Fibroblast of lung (primary cell): ENCODE measurements around the gene TSPAN9. TPM values are rescaled to one million over a fixed set of nuclear protein-coding genes. Genes with fewer than 3 reads are reported as not detected.

ENCODE experiments used
- DNase-seq, 2 donors: peaks; one replicate each; pipeline versions ENCODE4 v3.0.0 to v3.0.0-alpha.2; 2010; ENCODE audit warnings: low read depth in 2 of 2
- H2AFZ ChIP-seq: 2 replicates; pipeline ENCODE4 v1.5.1; 2012; ENCODE audit warnings: low read length, control low read depth, inconsistent platforms
- H3K27ac ChIP-seq: 2 replicates; pipeline ENCODE4 v1.5.1; 2011; ENCODE audit warnings: low read length, control low read depth; ENCODE audit not compliant: insufficient read depth
- H3K27me3 ChIP-seq: 2 replicates; pipeline ENCODE4 v1.5.1; 2011; ENCODE audit warnings: mild to moderate bottlenecking, low read length; ENCODE audit not compliant: control insufficient read depth, insufficient read depth
- H3K36me3 ChIP-seq: 2 replicates; pipeline ENCODE4 v1.5.1; 2011; ENCODE audit warnings: low read length; ENCODE audit not compliant: control insufficient read depth, insufficient read depth
- H3K4me1 ChIP-seq: 2 replicates; pipeline ENCODE4 v1.5.1; 2011; ENCODE audit warnings: low read length; ENCODE audit not compliant: control insufficient read depth, insufficient read depth; ENCODE audit errors: extremely low read depth
- H3K4me2 ChIP-seq: 2 replicates; pipeline ENCODE4 v1.5.1; 2011; ENCODE audit warnings: low read length, control low read depth; ENCODE audit not compliant: insufficient read depth; ENCODE audit errors: extremely low read depth
- H3K4me3 ChIP-seq, 4 experiments: fragments of 200-600 bp in 1 of 4; sonication (generic) in 1 of 4; replicated peaks in 1 of 4; 2 replicates each; pipeline ENCODE4 v1.5.1; 2011 to 2016; ENCODE audit warnings: low read length in 4 of 4, low read depth in 3 of 4, mild to moderate bottlenecking in 3 of 4, control low read depth in 2 of 4, inconsistent platforms in 1 of 4, mixed read lengths in 1 of 4; ENCODE audit not compliant: insufficient read depth in 1 of 4; ENCODE audit errors: control extremely low read depth in 1 of 4
- H3K79me2 ChIP-seq: 2 replicates; pipeline ENCODE4 v1.5.1; 2012; ENCODE audit warnings: mild to moderate bottlenecking, low read length, inconsistent platforms; ENCODE audit not compliant: control insufficient read depth, insufficient read depth
- H3K9ac ChIP-seq: 2 replicates; pipeline ENCODE4 v1.5.1; 2011; ENCODE audit warnings: mild to moderate bottlenecking, low read length, control low read depth; ENCODE audit not compliant: insufficient read depth
- H3K9me3 ChIP-seq: 2 replicates; pipeline ENCODE4 v1.5.1; 2012; ENCODE audit warnings: low read depth, low read length; ENCODE audit not compliant: control insufficient read depth, insufficient read depth
- H4K20me1 ChIP-seq: 2 replicates; pipeline ENCODE4 v1.5.1; 2011; ENCODE audit warnings: low read length; ENCODE audit not compliant: control insufficient read depth, insufficient read depth; ENCODE audit errors: extremely low read depth
- CTCF ChIP-seq, 2 donors: IDR thresholded peaks in 1 of 2; conservative IDR thresholded peaks in 1 of 2; 1 replicate in 1 of 2; 2 replicates in 1 of 2; pipeline ENCODE4 v1.5.1; 2011 to 2012; ENCODE audit warnings: low read length in 2 of 2, control low read depth in 1 of 2, inconsistent platforms in 1 of 2, low read depth in 1 of 2, mild to moderate bottlenecking in 1 of 2
- EZH2 ChIP-seq: IDR thresholded peaks from 2 replicates; pipeline ENCODE4 v1.5.1; 2012; ENCODE audit warnings: low read length, control low read depth, mild to moderate bottlenecking; ENCODE audit errors: missing control alignments
- polyA plus RNA-seq, 2 donors: library from polyadenylated mRNA; depleted of rRNA in 1 of 2; stranded (reverse) in 1 of 2; unstranded in 1 of 2; fragments of >200 nt; gene quantifications; 2 replicates each; pipeline ENCODE4 v1.2.1, GENCODE V29; 2011 to 2012; ENCODE audit warnings: missing spikeins in 1 of 2
- total RNA-seq: library from RNA; depleted of rRNA; stranded (reverse); fragments of >200 nt; gene quantifications from 2 replicates; pipeline ENCODE4 v1.2.1, GENCODE V29; 2014

TSPAN9 gene
- total and polyA plus RNA-seq, 2 donors (not counting 1 experiment from before 2014, with no cell fraction given), result 31.1 to 35.2 TPM

- no peak overlapping the region for H3K4me3 ChIP-seq
- no peaks in the 10 kb centered on the region for H4K20me1 ChIP-seq
- H3K4me1 ChIP-seq, result peaks cover 15% of the 10 kb centered on the region
- no peak overlapping the region for H3K9ac ChIP-seq
- H3K4me2 ChIP-seq, result no peak overlapping the region
- H3K27me3 ChIP-seq, result no peaks in the 10 kb centered on the region
- H3K27ac ChIP-seq, result no peak overlapping the region
- no peaks in the 10 kb centered on the region for H3K9me3 ChIP-seq
- H3K36me3 ChIP-seq, result no peaks in the 10 kb centered on the region
- DNase-seq, result no peak
- no peaks in the 10 kb centered on the region for H3K79me2 ChIP-seq
- TF ChIP-seq CTCF (conservative IDR thresholded peaks at IDR 0.05 in 1 of 2, IDR thresholded peaks at IDR 0.05 in 1 of 2; ENCODE audit: low read depth in 1 of 2, low read length in 2 of 2), result no peak
- TF ChIP-seq EZH2, result no peak
- H2AFZ ChIP-seq, result no peak overlapping the region
Measured at GRCh38 chr12:3214526-3215365, 137.6 kb downstream of the TSPAN9 start.

GRCh38 chr12:3215410-3215975 is 138.3 kb downstream of the TSPAN9 start:
- Histone ChIP-seq H4K20me1 (no peaks in the 10 kb centered on the region), H3K79me2 (no peaks in the 10 kb centered on the region), H3K27ac (no peak overlapping the region), H3K9ac (no peak overlapping the region), H3K36me3 (no peaks in the 10 kb centered on the region), H3K4me1 (peaks cover 15% of the 10 kb centered on the region), H3K4me3 (no peak overlapping the region), H2AFZ (no peak overlapping the region), H3K9me3 (no peaks in the 10 kb centered on the region), H3K4me2 (no peak overlapping the region), H3K27me3 (no peaks in the 10 kb centered on the region)
- no peak for DNase-seq
- TF ChIP-seq EZH2, result no peak
- TF ChIP-seq CTCF (conservative IDR thresholded peaks at IDR 0.05 in 1 of 2, IDR thresholded peaks at IDR 0.05 in 1 of 2; ENCODE audit: low read depth in 1 of 2, low read length in 2 of 2), result no peak

- Histone ChIP-seq H3K27ac (no peak overlapping the region), H3K9ac (no peak overlapping the region), H3K27me3 (no peaks in the 10 kb centered on the region), H4K20me1 (no peaks in the 10 kb centered on the region), H3K4me2 (no peak overlapping the region), H3K79me2 (no peaks in the 10 kb centered on the region), H3K4me3 (no peak overlapping the region), H3K36me3 (no peaks in the 10 kb centered on the region), H2AFZ (no peak overlapping the region), H3K9me3 (no peaks in the 10 kb centered on the region), H3K4me1 (peaks cover 15% of the 10 kb centered on the region)
- no peak for TF ChIP-seq EZH2
- TF ChIP-seq CTCF (conservative IDR thresholded peaks at IDR 0.05 in 1 of 2, IDR thresholded peaks at IDR 0.05 in 1 of 2; ENCODE audit: low read depth in 1 of 2, low read length in 2 of 2), result no peak
- DNase-seq, result no peak
Measured at GRCh38 chr12:3216097-3216496, 138.9 kb downstream of the TSPAN9 start.
